HFFc6 (cell line): ENCODE measurements around the gene SVOPL. TPM values are rescaled to one million over a fixed set of nuclear protein-coding genes. Genes with fewer than 3 reads are reported as not detected.

Experiments
- DNase-seq: peaks from one replicate; pipeline ENCODE4 v3.0.0-alpha.2; 2018
- H3K27ac Mint-ChIP-seq: 2 replicates; pipeline ENCODE4 v1.8.0; 2020; ENCODE audit warnings: mild to moderate bottlenecking, mixed read lengths
- H3K27me3 Mint-ChIP-seq: 2 replicates; pipeline ENCODE4 v1.8.0; 2021; ENCODE audit warnings: mild to moderate bottlenecking, moderate library complexity, mixed read lengths; ENCODE audit not compliant: insufficient read depth
- H3K36me3 Mint-ChIP-seq: 2 replicates; pipeline ENCODE4 v1.8.0; 2021; ENCODE audit warnings: low read depth, mixed read lengths
- H3K4me1 Mint-ChIP-seq: 2 replicates; pipeline ENCODE4 v1.8.0; 2020; ENCODE audit warnings: low read depth, mixed read lengths
- H3K4me3 Mint-ChIP-seq: 2 replicates; pipeline ENCODE4 v1.8.0; 2020; ENCODE audit warnings: mild to moderate bottlenecking, moderate library complexity, mixed read lengths
- H3K9me3 Mint-ChIP-seq: 2 replicates; pipeline ENCODE4 v1.8.0; 2020; ENCODE audit warnings: mild to moderate bottlenecking, mixed read lengths
- total RNA-seq, 6 experiments: library from RNA; stranded (reverse); fragmentation: NEBNext Ultra II Directional; extraction: Animal tissue kit (Norgen Biotek cat#: 25700); gene quantifications; 2 replicates in 1 of 6; 3 replicates in 5 of 6; pipeline ENCODE4 v1.2.3, GENCODE V29; 2021
- TF ChIP-seq, protein P1 (sequence below): fragments of 200-600 bp; sonication (generic); IDR thresholded peaks from 2 replicates; pipeline ENCODE4 v1.5.0; 2021; ENCODE audit warnings: antibody characterized with exemption, mild to moderate bottlenecking

The SVOPL gene
- total RNA-seq, 6 experiments from 2014 or later: not detected

- DNase-seq: no peak
- TF ChIP-seq, protein P1, sequence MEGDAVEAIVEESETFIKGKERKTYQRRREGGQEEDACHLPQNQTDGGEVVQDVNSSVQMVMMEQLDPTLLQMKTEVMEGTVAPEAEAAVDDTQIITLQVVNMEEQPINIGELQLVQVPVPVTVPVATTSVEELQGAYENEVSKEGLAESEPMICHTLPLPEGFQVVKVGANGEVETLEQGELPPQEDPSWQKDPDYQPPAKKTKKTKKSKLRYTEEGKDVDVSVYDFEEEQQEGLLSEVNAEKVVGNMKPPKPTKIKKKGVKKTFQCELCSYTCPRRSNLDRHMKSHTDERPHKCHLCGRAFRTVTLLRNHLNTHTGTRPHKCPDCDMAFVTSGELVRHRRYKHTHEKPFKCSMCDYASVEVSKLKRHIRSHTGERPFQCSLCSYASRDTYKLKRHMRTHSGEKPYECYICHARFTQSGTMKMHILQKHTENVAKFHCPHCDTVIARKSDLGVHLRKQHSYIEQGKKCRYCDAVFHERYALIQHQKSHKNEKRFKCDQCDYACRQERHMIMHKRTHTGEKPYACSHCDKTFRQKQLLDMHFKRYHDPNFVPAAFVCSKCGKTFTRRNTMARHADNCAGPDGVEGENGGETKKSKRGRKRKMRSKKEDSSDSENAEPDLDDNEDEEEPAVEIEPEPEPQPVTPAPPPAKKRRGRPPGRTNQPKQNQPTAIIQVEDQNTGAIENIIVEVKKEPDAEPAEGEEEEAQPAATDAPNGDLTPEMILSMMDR: no peak
- Mint-ChIP-seq H3K27me3 (peaks cover 16% of the 10 kb centered on the region), H3K9me3 (no peaks in the 10 kb centered on the region), H3K4me3 (no peak overlapping the region), H3K36me3 (no peaks in the 10 kb centered on the region), H3K4me1 (no peaks in the 10 kb centered on the region), H3K27ac (no peak overlapping the region)
Measured at GRCh38 chr7:138665669-138666140, 35.5 kb downstream of the SVOPL start.

DNA sequence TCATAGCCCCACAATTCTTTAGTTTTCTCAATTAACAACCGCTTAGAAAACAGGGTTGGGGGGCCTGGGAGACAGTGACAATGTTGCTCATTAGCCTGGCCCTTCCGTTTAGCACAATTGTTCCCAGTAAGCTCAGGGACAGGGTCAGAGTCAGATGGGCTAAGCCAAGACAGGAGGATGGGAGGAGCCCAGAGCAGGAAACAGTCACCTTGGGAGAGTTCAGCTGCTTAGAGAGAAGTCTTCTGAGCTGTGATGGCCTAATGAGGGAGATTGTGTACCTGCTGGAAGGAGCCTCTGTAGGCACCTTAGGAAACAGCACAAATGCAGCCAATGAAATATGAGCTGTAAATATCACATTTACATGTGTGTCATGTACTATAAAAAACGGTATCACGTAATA is 35.9 kb downstream of the SVOPL start:
- H3K36me3 Mint-ChIP-seq: no peaks in the 10 kb centered on the region
- peaks cover 16% of the 10 kb centered on the region for H3K27me3 Mint-ChIP-seq
- no peak overlapping the region for H3K4me3 Mint-ChIP-seq
- no peak for DNase-seq
- H3K4me1 Mint-ChIP-seq: no peaks in the 10 kb centered on the region
- H3K27ac Mint-ChIP-seq: no peak overlapping the region
- H3K9me3 Mint-ChIP-seq: no peaks in the 10 kb centered on the region
- TF ChIP-seq, protein P1: no peak

GRCh38 chr7:138663725-138664710 is 37.1 kb downstream of the SVOPL start:
- no peak overlapping the region for H3K27ac Mint-ChIP-seq
- H3K4me1 Mint-ChIP-seq: no peaks in the 10 kb centered on the region
- no peak for DNase-seq
- no peaks in the 10 kb centered on the region for H3K9me3 Mint-ChIP-seq
- H3K4me3 Mint-ChIP-seq: peak overlapping the region; percentile 54; the same call in 1 of the 2 replicates
- TF ChIP-seq, protein P1: no peak
- H3K27me3 Mint-ChIP-seq: peaks cover 19% of the 10 kb centered on the region
- H3K36me3 Mint-ChIP-seq: no peaks in the 10 kb centered on the region

GRCh38 chr7:138662991-138663320 is 38.2 kb downstream of the SVOPL start:
- TF ChIP-seq, protein P1: no peak
- no peak overlapping the region for H3K27ac Mint-ChIP-seq
- H3K4me3 Mint-ChIP-seq: no peak overlapping the region
- H3K4me1 Mint-ChIP-seq: no peaks in the 10 kb centered on the region
- no peaks in the 10 kb centered on the region for H3K36me3 Mint-ChIP-seq
- no peak for DNase-seq
- H3K27me3 Mint-ChIP-seq: peaks cover 19% of the 10 kb centered on the region
- H3K9me3 Mint-ChIP-seq: no peaks in the 10 kb centered on the region

- Mint-ChIP-seq H3K27ac (no peak overlapping the region), H3K36me3 (no peaks in the 10 kb centered on the region), H3K4me3 (no peak overlapping the region), H3K27me3 (peaks cover 19% of the 10 kb centered on the region), H3K4me1 (no peaks in the 10 kb centered on the region), H3K9me3 (no peaks in the 10 kb centered on the region)
- no peak for DNase-seq
- TF ChIP-seq, protein P1: no peak
Measured at GRCh38 chr7:138662076-138662990, 38.8 kb downstream of the SVOPL start.
